Measurements from ENCODE around the gene ARHGAP35. TPM values are rescaled to one million over a fixed set of nuclear protein-coding genes. Genes with fewer than 3 reads are reported as not detected.
"Not testable (repeated sequence)": the region's sequence is repeated elsewhere in the genome, so short reads cannot be mapped to it uniquely, and the experiment has no call there.

Gene ARHGAP35
- total RNA-seq: 28.2 and 29.9 TPM in 2 replicates

GRCh38 chr19:46860846-46861690, at the start of gene ARHGAP35:
ARHGAP35 (plus strand) TSS chr19:46860997; CDS start chr19:46918676, 57,679 bp downstream.
- intact Hi-C loops (cut with micrococcal nuclease): loop anchor here (1.0 to 2.0 kb wide), 3 partner anchors 11 to 94 kb away; partner anchors contain the start of gene AP2S1

- intact Hi-C loops (cut with micrococcal nuclease): no loop called here
These were observed 47.6 kb upstream of the ARHGAP35 start for GRCh38 chr19:46812977-46813838.

- intact Hi-C loops (cut with micrococcal nuclease): no loop called here
These were observed 46.9 kb upstream of the ARHGAP35 start for GRCh38 chr19:46813839-46814358.

GRCh38 chr19:46815833-46816627, 44.8 kb upstream of the ARHGAP35 start:
- intact Hi-C loops (cut with micrococcal nuclease): no loop called here

- intact Hi-C loops (cut with micrococcal nuclease): no loop called here
These were observed 42.0 kb upstream of the ARHGAP35 start for GRCh38 chr19:46818812-46819211.

- intact Hi-C loops (cut with micrococcal nuclease): loop anchor here (2.0 kb wide), 1 partner anchor 33 kb away; the partner anchor contains the start of gene SLC1A5
These were observed 39.0 kb upstream of the ARHGAP35 start for GRCh38 chr19:46821512-46822409.

GRCh38 chr19:46822410-46822787, 38.4 kb upstream of the ARHGAP35 start:
- intact Hi-C loops (cut with micrococcal nuclease): not testable (repeated sequence)

- intact Hi-C loops (cut with micrococcal nuclease): no loop called here
These were observed 37.7 kb upstream of the ARHGAP35 start for GRCh38 chr19:46823049-46823448.

- intact Hi-C loops (cut with micrococcal nuclease): no loop called here
These were observed 35.7 kb upstream of the ARHGAP35 start for GRCh38 chr19:46824890-46825730.

- intact Hi-C loops (cut with micrococcal nuclease): no loop called here
These were observed 35.1 kb upstream of the ARHGAP35 start for GRCh38 chr19:46825731-46826055.

GRCh38 chr19:46828484-46828883, 32.3 kb upstream of the ARHGAP35 start:
- intact Hi-C loops (cut with micrococcal nuclease): no loop called here

GRCh38 chr19:46830864-46831263, 29.9 kb upstream of the ARHGAP35 start:
- intact Hi-C loops (cut with micrococcal nuclease): no loop called here

- intact Hi-C loops (cut with micrococcal nuclease): no loop called here
These were observed 26.7 kb upstream of the ARHGAP35 start for GRCh38 chr19:46834121-46834520.

GRCh38 chr19:46834984-46835383, 25.8 kb upstream of the ARHGAP35 start:
- intact Hi-C loops (cut with micrococcal nuclease): no loop called here

GRCh38 chr19:46838160-46838559, 22.6 kb upstream of the ARHGAP35 start:
- intact Hi-C loops (cut with micrococcal nuclease): no loop called here

GRCh38 chr19:46839752-46840497, 20.9 kb upstream of the ARHGAP35 start:
- intact Hi-C loops (cut with micrococcal nuclease): loop anchor here (1.0 to 5.0 kb wide), 2 partner anchors 53 to 83 kb away; partner anchors contain the start of gene SLC1A5

GRCh38 chr19:46840498-46840942, 20.3 kb upstream of the ARHGAP35 start:
- intact Hi-C loops (cut with micrococcal nuclease): loop anchor here (1.0 to 5.0 kb wide), 2 partner anchors 53 to 83 kb away; partner anchors contain the start of gene SLC1A5

GRCh38 chr19:46841458-46842083, 19.2 kb upstream of the ARHGAP35 start:
- intact Hi-C loops (cut with micrococcal nuclease): loop anchor here (5.0 kb wide), 1 partner anchor 54 kb away; the partner anchor contains the start of gene SLC1A5

Measured in T-helper 2 cell treated with Interferon-gamma antibody and Interleukin-4, amounts not matched to agents 100 ng/mL and 5 ng/mL, for 36 hours (primary cell).